HK-2 (cell line): Measurements from ENCODE around the gene PNPLA7.
"Not testable (repeated sequence)": the region's sequence is repeated elsewhere in the genome, so short reads cannot be mapped to it uniquely, and the experiment has no call there.

Experiments used
- DNase-seq: peaks from one replicate; pipeline ENCODE4 v3.0.0-alpha.2; 2018; ENCODE audit not compliant: unreplicated experiment

The PNPLA7 gene

DNA sequence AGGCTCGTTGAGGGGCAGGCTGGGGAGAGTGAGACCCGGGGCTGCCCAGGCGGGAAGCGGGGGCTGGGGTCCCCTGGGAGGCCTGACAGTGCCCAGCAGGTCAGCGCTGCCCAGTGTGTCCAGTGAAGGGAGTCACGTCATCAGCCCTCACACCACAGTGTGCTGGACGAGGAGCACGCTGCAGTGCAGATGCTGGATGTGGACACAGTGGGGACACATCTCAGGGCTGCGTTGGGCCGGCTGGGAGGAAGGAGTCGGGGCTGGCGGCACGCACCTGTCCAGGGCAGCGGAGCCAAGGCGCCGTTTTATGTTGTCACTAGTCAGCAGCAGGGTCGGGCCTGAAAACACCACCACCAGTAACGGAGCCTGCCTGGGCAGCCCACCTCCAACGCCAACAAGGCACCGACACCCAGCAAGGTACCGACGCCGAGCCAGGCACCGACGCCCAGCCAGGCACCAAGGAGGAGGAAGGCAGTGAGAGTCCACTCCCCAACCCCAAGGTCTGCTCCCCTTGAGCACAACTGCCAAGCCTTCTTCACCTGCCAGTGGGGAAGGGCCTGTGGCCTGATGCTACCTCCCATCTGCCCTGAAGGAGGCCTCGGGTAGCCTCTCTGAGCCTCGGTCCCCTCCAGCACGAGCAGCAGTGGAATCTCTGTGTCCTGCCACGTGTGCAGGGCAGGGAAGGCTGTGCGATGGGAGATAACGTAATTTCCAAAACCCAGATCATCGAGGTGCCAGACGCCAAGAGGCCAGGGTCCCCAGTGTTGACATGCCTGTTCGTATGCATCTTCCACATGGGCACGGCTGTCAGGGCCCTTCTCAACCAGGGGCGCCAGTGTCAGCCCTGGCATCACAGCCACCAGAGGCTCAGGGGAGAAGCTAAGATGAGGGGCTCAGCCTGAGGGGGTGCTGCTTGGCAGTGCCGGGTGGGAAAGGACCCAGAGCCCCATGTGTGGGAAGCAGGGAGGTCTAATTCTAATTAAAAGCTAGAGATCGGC, 69.2 kb downstream of the PNPLA7 start:
- DNase-seq = no peak

DNA sequence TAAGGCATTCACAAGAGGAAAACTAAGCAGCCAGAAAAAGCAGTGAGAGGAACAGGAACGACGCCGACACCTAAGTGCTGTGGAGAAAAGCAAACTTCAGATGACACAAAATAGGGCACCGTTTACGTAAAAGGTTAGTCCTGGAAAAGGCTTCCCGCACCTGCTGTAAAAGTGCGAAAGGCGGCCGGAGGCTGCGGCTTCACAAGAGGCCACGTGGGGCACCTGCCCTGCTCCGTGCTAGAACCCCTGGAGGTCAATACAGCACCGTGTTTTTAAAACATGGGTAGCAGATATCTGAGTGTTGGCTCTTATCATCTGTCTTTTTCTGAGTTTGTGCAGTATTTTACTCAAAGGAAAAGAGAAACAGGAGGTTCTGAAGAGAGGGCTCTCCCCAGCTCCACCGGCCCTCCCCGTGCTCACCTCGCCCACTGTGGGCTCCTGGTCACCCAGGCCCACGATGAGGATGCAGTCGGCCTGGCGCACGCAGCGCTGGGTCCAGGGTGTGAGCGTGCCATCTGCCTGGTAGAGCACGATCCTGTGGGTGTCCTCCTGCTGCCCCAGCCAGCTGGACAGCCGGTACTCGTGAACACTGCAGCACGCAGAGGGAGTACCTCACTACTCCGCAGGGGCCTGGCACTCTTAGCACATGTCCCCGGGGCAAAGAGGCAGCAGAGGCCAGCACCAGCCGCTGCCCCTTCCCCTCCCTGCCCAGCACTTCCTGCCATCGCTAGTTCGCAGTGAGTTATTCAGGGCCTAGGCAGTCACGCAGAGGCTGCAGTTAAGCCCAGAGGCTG, 70.1 kb downstream of the PNPLA7 start:
- DNase-seq = no peak

DNA sequence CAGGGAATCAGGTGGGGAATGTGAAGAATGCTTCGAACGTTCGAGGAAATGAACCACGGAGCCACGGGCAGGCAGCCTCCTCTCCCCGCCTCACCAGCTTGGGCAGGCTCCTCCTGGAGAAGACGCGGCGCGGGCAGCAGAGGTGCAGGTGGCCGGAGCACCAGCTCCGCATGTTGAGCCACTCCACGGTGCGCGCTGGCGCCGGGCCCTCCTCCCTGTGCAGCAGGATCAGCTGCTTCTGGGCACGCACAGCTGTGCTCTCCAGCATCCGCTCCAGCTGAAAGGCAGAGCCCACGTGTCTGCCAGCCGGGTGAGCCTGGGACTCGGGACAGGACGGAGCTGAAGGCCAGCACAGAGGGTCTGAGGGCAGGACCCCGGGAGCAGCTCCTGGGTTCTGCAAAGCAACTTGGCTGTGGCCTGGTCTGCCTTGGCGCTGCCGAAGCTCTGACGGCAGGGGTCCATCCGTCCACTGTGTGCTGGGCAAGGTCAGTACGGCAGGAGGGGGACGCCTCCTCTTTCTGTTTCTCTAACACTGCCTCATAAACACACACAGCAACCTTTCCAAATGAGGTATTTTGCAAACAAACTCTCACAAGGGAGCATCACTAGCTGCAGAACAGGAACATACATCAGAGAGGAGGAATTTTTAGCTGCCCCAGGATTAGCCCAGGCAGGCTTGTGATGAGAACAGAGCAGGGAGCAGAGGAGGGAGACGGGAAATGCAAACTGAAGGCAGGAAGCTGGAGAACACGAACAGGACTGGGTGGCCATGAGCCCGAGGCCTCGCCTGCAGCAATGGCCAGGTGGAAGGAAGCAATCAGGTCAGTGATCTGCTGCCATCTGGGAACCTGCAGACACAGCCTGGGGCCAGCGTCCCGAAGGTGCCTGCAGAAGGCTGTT, 71.0 kb downstream of the PNPLA7 start:
- DNase-seq = no peak

DNA sequence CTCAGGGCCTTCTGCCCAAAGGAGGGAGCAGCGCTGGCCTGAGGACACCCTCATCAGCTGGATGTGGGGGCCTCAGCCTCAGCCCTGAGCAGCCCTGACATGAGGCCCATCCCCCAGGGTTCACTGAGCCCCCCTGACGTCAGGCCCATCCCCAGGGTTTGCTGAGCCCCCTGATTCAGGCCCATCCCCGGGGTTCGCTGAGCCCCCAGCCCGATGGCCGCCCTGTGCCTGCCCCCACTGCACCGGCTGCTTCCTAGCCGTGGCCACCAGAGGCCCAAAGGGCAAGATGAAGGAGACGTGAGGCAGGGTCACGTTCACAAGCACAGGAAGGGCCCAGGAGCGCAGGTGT, 71.6 kb downstream of the PNPLA7 start:
- no peak for DNase-seq

DNA sequence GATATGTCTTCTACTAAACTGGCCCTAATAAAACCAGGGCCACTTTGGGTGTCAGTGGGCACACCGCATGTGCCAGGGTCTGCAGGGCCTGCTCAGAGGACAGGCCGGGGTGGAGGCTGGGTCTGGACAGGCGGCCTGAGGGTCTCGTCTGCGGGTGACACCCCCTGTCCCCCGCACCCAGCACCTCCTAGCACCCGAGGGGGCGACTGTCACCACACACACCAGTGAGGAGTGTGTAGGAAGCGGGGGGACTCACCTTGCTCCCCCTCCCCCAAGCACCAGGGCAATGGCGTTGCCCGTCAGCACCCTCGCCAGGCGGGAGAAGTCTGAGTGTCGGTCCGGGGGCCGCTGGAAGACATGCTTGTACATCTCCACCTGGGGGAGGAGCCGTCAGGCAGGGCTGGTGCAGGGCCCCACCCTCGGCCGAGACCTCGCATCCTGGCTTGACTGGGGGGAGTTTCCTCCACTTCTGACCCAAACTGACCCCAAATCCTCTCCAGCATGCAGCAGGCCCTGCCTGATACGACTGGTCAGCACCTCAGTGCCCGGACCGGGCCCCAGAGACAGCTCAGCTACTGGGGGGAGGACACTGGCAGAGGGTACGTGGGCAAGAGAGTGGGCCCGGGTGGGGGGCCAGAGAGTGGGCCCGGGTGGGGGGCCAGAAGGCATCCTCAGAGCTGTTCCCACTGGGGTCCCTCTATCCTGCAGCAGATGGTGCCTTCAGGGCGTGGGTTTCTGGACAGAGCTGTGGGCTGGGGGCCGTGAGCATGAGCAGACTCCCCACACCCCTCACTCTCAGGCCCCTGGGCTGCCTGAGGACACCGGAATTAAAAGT, 72.2 kb downstream of the PNPLA7 start:
- no peak for DNase-seq

DNA sequence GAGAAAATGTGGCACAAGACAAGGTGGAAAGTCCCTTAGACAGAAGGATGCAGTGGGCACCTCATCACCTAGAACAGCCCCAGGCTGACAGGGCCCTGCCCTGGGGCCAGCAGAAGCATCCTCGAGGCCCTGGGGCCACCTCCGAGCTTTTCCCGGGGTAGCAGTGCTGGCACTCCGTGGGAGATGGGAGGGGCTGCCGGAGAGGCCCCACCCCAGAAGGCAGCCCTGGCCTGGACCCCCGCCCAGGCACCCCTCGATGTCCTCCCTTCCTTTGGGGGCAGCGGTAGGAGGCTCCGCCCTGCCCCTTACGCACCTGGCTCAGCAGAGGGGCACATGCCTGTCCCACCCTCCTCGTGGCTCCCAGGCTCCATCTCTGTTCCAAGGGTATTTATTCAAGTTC, 73.3 kb downstream of the PNPLA7 start:
- DNase-seq = no peak

DNA sequence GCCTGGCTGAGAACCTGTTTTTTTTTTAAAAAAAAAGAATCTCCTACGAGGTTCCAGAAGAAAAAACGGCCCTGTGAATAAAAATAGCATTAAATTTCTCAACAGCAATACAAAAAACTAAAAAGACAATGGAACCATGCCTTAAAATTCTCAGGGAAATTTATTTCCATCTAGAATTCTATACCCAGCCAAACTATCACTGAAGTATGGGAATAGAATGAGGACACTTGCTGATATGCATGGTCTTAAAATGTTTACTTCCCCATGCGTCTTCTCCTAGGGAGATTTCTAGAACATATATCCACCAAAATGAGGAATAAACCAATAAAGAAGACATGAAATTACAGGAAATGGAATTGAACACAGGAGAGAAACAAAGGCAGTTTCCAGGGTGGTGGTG, 74.5 kb downstream of the PNPLA7 start:
- no peak for DNase-seq

DNA sequence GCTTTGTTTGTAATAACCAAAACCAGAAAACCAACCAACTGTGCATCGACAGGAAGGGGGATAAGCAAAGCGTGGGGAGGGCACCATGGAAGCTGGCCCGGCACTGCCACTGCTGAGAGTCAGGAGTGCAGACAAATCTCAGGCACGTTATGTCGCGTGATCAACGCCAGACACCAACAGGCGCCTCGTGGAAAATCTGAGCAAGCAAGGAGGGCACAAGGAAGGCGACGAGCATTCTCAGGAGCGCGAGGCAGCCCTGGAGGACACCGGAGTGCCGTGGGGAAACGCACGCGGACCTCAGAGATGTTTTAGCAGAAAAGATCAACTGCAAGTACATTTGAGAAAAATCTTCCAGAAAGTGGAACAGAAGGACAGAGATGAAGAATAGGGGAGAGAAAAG, 75.9 kb downstream of the PNPLA7 start:
- DNase-seq = no peak

DNA sequence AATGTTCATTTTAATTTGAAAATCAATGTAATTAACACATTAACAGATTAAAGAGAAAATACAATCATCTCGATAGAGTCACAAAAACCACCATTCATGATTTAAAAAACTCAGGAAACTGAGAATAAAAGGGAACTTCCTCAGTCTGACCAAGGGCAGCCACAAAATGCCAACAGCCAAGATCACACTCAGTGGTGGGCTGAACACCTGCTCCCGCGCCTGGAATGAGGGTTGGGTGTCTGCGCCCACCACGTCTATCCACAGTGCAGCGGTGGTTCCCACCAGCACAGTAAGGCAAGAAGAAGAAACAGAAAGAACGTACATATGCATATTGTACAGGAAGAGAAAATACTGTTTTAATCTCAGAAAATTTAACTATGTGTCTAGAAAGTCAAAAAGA, 79.4 kb downstream of the PNPLA7 start:
- DNase-seq = no peak

DNA sequence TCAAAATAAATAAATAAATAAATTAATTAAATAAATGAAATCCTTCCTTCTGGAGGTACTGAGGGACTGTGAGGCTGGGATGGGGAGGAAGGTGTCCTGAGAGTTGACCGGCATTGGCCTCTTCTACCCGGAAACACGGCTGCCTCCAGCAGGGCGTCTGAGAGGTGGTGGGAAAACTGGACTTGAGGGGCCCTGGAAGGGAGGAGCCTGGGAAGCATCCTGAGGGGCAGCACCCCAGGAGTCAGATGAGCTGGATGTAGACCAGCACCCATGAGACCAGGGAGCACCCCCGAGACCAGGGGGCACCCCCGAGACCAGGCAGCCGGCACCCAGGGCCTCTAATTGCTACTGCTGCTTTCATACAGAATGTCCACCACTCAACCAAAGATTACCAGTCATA, 82.3 kb downstream of the PNPLA7 start:
- DNase-seq = no peak

DNA sequence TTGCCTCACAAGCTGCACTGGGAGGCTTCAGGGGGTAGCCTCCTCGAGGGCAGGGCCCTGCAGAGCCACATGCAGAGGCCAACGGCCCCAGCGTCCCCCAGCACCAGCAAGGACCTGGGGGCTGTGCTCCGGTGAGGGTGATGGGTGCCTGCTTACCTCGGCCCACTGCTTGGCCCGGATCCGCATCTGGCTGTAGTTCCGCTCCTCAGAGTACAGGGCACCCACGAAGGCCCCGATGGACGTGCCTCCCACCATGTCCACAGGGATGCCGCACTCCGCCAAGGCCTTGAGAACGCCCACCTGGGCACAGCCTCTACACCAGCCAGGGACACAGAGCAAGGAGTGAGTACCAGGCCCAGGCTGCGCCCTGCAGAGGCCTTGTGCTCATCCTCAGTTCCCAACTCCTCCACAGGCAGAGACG, 83.0 kb downstream of the PNPLA7 start:
- DNase-seq = no peak

DNA sequence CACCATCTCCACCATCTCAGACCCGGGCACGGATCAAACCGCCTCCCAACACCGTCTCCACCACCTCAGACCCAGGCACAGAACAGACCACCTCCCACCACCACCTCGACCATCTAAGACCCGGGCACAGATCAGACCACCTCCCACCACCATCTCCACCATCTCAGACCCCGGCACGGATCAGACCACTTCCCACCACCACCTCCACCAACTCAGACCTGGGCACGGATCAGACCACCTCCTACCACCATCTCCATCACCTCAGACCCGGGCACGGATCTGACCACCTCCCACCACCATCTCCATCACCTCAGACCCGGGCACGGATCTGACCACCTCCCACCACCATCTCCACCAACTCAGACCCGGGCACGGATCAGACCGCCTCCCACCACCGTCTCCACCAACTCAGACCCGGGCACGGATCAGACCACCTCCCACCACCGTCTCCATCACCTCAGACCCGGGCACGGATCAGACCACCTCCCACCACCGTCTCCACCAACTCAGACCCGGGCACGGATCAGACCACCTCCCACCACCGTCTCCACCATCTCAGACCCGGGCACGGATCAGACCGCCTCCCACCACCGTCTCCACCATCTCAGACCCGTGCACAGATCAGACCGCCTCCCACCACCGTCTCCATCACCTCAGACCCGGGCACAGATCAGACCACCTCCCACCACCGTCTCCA, 83.7 kb downstream of the PNPLA7 start:
- not testable (repeated sequence) for DNase-seq

DNA sequence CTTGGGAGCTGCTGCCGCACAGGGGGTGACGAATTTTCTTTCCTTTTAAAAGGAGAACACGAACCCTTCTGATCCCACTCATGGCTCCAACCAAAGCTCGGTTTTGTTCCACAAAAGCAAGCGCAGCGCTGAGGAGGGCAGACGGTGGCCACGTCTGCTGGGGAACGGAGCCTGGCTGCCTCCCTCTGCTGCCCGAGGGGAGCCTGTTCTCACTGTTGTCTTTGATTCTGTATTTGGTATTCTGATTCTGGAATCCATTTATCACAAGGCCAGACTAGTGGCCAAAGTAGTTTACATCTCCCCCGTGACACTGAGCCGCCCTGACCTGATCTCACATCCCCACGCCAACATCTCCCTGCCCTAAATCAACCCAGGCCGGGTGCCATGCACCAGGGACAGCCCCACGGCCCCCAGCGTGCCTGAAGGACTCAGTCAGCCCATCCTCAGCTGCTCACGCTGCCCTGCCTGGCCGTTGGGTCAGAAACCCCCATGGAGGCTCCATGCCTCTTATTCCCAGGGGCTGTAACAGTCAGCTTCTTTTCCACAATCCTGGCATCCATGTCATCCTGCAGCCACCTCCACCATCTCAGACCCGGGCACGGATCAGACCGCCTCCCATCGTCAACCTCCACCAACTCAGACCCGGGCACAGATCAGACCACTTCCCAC, 84.3 kb downstream of the PNPLA7 start:
- no peak for DNase-seq

DNA sequence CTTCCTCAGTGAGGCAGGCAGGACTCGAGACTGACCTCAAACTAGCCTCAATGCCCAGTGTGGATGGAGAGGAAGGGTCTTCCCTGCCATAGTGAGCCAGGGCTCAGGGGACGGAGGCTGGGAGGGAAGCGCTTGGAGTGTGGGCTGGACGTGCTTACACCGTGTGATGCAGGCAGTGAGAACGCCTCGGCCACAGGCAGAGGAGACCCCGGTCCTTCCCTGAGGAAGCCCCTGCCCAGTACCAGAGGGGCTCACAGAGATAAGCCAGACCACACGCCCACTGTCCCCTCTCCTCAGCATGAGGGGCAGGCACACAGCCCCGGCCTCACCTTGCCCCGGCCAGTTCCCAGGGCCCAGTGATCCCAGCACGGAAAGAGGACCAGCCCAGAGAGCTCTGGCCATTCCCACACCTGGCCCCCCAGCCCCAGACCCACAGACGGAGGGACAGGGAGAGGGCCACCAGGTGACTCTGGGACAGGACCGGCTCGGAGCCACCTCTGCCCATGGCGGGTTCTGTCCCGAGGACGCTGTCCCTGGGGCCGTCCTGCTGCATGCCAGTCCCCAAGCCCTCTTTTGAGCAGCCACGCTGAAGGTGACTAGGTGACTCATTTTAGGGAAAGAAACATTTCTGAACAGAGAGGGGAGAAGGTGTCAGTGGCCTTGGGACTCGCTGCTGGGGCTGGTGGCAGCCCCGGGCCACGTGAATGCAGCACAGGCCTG, 85.0 kb downstream of the PNPLA7 start:
- DNase-seq = no peak

DNA sequence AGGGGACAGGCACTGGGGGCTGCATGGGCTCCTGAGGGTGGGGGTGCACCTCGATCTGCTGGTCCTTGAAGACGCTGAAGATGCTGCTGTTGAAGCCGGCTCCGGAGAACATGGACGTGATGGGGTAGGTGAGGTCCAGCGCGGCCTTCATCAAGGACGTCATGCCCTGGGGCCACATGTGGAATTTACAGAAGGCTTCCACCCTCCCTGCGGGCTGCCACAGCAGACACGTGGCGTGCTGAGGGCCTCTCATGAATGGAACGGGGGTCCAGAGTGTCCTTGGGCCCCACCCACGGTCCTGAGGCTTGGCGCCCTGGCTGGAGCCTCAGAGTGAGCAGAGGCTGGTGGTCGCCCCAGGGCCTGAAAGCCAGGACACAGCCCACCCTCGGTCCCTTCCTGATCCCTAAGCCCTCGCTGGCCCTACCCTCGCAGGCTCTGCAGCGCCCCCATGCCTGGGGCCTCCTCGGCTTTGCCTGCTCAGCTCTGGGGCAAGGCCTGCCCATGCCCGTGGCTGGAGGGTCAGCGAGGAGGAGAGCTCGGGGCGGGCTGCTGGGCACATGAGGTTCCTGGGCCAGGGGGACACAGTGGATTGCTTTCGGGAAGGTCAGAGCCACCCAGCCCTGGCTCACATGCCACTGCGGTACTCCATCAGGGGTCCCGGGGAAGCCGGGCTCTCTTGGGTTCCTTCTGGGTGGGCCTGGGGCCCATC, 85.8 kb downstream of the PNPLA7 start:
- DNase-seq = no peak

DNA sequence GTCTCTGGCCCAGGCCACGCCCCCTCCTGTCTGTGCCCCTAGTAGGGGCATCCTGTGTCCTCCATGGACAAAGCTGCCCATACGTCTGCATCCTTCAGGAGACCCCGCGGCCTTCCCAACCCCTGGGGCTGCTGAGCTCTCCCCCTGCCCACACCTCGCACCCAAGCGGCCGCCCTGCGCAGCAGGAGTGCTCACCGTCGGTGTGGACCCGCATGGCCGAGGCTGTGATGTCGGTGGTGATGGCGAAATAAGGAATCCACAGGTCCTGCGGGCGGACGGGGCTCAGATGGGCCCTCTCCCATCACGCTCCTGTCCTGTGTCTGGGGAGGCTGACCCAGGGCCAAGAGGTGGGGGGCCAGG, 86.3 kb downstream of the PNPLA7 start:
- no peak for DNase-seq

DNA sequence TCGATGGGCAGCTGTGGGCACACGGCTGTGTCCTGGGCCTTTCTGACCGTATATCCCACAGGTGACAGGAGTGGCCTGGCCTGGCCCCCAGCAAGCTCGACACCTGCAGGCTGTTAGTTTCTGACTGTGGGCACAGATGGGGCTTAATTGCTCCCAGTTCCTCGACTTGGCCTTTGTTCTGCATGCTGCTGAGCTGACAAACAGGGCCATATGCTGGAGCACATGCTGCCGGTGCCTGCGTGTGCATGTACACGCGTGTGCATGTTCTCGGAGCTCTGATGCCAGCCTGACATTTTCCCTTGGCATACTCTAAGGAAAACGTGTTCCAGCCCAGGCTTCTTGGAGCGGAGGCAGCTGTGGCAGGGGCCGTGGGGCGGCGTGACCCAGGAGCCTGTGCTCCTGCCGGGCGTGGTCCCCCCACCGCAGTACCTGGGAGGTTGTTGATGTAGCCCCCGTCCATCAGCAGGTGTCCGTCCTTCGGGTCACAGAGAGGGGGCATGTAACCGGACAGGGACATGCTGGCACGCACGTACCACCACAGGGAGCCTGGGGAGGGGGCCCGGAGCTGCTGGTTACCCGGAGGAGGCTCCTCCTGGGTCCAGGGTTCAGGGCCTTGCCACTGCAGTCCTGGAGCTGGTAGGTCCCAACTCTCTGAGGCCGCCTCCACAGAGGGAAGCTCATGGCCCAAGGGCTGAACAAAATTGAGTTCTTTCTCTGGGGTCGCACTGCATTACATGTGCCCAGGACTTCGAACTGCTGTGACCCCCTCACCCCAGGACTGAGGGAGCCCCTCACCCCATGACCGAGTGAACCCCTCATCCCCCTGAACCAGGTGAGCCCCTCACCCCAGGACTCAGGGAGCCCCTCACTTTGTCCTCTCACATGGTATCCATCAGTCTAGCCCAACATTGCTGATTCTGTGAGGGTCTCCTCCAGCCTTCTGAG, 86.9 kb downstream of the PNPLA7 start:
- DNase-seq = no peak
